Measurements from ENCODE around the gene MAP2K2.

DNA sequence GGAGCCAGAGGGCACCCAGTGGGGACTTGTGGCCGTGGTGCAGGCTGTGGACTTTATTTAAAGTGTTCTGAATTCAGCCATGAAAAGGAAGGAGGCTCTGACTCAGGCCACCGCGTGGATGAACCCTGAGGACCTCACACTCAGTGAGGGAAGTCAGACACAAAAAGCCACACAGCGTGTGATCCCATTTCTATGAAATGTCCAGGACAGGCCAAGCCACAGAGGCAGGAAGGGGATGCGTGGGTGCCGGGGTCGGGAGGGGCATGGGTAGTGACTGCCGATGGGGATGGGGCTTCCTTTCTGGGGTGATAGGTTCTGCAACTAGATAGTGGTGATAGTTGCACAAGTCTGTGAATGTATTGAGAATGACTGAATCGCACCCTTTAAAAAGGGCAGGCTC, 48.5 kb downstream of the MAP2K2 start:
- TF ChIP-seq, protein P1, sequence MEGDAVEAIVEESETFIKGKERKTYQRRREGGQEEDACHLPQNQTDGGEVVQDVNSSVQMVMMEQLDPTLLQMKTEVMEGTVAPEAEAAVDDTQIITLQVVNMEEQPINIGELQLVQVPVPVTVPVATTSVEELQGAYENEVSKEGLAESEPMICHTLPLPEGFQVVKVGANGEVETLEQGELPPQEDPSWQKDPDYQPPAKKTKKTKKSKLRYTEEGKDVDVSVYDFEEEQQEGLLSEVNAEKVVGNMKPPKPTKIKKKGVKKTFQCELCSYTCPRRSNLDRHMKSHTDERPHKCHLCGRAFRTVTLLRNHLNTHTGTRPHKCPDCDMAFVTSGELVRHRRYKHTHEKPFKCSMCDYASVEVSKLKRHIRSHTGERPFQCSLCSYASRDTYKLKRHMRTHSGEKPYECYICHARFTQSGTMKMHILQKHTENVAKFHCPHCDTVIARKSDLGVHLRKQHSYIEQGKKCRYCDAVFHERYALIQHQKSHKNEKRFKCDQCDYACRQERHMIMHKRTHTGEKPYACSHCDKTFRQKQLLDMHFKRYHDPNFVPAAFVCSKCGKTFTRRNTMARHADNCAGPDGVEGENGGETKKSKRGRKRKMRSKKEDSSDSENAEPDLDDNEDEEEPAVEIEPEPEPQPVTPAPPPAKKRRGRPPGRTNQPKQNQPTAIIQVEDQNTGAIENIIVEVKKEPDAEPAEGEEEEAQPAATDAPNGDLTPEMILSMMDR (conservative IDR thresholded peaks at IDR 0.05; ENCODE audit: low read depth, low read length): no peak
- no peak for TF ChIP-seq EZH2 (IDR thresholded peaks at IDR 0.05; ENCODE audit: borderline replicate concordance, low read depth, low read length, poor library complexity, severe bottlenecking)
